Mesenchymal stem cell (in vitro differentiated cells and primary cell): Measurements from ENCODE around the gene RAB37.

Experiments used
- DNase-seq: peaks from one replicate; pipeline ENCODE4 v3.0.0-alpha.2; 2013
- H2AFZ ChIP-seq: one replicate; pipeline ENCODE4 v1.6.1; 2013; ENCODE audit warnings: low read depth, mild to moderate bottlenecking, control low read depth, inconsistent platforms, low read length, moderate library complexity
- H2AK5ac ChIP-seq: 2 replicates; pipeline ENCODE4 v1.6.1; 2013; ENCODE audit warnings: low read length, moderate library complexity, mild to moderate bottlenecking, inconsistent platforms; ENCODE audit not compliant: severe bottlenecking
- H2BK120ac ChIP-seq: one replicate; pipeline ENCODE4 v1.6.1; 2013; ENCODE audit warnings: low read depth, mild to moderate bottlenecking, inconsistent platforms, low read length, moderate library complexity
- H2BK12ac ChIP-seq, 2 experiments: one replicate each; pipeline ENCODE4 v1.6.1; 2013; ENCODE audit warnings: inconsistent platforms in 2 of 2, low read length in 2 of 2, mild to moderate bottlenecking in 2 of 2, moderate library complexity in 2 of 2, control low read depth in 1 of 2
- H2BK15ac ChIP-seq: one replicate; pipeline ENCODE4 v1.6.1; 2013; ENCODE audit warnings: mild to moderate bottlenecking, low read depth, inconsistent platforms; ENCODE audit not compliant: poor library complexity, severe bottlenecking
- H2BK5ac ChIP-seq: 2 replicates; pipeline ENCODE4 v1.6.1; 2013; ENCODE audit warnings: low read depth, mild to moderate bottlenecking, low read length, control low read depth, inconsistent platforms; ENCODE audit not compliant: poor library complexity, severe bottlenecking
- H3K14ac ChIP-seq, 2 experiments: one replicate each; pipeline ENCODE4 v1.6.1; 2013; ENCODE audit warnings: inconsistent platforms in 2 of 2, low read length in 2 of 2, control low read depth in 1 of 2, mild to moderate bottlenecking in 1 of 2, moderate library complexity in 1 of 2
- H3K18ac ChIP-seq, 2 experiments: one replicate each; pipeline ENCODE4 v1.6.1; 2013; ENCODE audit warnings: inconsistent platforms in 2 of 2, low read length in 2 of 2, control low read depth in 1 of 2, low read depth in 1 of 2, mild to moderate bottlenecking in 1 of 2
- H3K23ac ChIP-seq, 2 experiments: one replicate each; pipeline ENCODE4 v1.6.1; 2013; ENCODE audit warnings: inconsistent platforms in 2 of 2, low read length in 2 of 2, mild to moderate bottlenecking in 2 of 2, moderate library complexity in 2 of 2, control low read depth in 1 of 2
- H3K27ac ChIP-seq: 2 replicates; pipeline ENCODE4 v1.5.1; 2013; ENCODE audit warnings: mild to moderate bottlenecking, moderate library complexity, low read length, control low read depth, inconsistent platforms; ENCODE audit not compliant: poor library complexity, severe bottlenecking
- H3K27me3 ChIP-seq, 2 experiments: 2 replicates each; pipeline versions ENCODE4 v1.6.1 to v1.7.0; 2013; ENCODE audit warnings: low read length in 2 of 2, mild to moderate bottlenecking in 2 of 2, moderate library complexity in 2 of 2, control low read depth in 1 of 2, inconsistent platforms in 1 of 2; ENCODE audit not compliant: control insufficient read depth in 1 of 2, insufficient read depth in 1 of 2
- H3K36me3 ChIP-seq, 2 experiments: 2 replicates each; pipeline versions ENCODE4 v1.6.1 to v1.7.0; 2013; ENCODE audit warnings: low read length in 2 of 2, control low read depth in 1 of 2, inconsistent platforms in 1 of 2, low read depth in 1 of 2, mild to moderate bottlenecking in 1 of 2; ENCODE audit not compliant: insufficient read depth in 2 of 2, control insufficient read depth in 1 of 2
- H3K4ac ChIP-seq, 2 experiments: one replicate each; pipeline ENCODE4 v1.6.1; 2013; ENCODE audit warnings: inconsistent platforms in 2 of 2, low read length in 2 of 2, mild to moderate bottlenecking in 2 of 2, moderate library complexity in 2 of 2, control low read depth in 1 of 2, low read depth in 1 of 2
- H3K4me1 ChIP-seq: 2 replicates; pipeline ENCODE4 v1.6.1; 2013; ENCODE audit warnings: low read depth, low read length, control low read depth; ENCODE audit not compliant: control insufficient read depth, insufficient read depth
- H3K4me2 ChIP-seq: 2 replicates; pipeline ENCODE4 v1.6.1; 2013; ENCODE audit warnings: low read length, mild to moderate bottlenecking, inconsistent platforms; ENCODE audit not compliant: poor library complexity, severe bottlenecking
- H3K4me3 ChIP-seq, 2 experiments: 2 replicates each; pipeline versions ENCODE4 v1.5.1 to v1.7.0; 2013; ENCODE audit warnings: low read length in 2 of 2, mild to moderate bottlenecking in 2 of 2, control low read depth in 1 of 2, low read depth in 1 of 2; ENCODE audit not compliant: insufficient read depth in 1 of 2
- H3K79me1 ChIP-seq: replicated peaks from 2 replicates; pipeline ENCODE4 v1.6.1; 2013; ENCODE audit warnings: mild to moderate bottlenecking, control low read depth, low read length, inconsistent platforms; ENCODE audit not compliant: poor library complexity, severe bottlenecking
- H3K9ac ChIP-seq: 2 replicates; pipeline ENCODE4 v1.7.0; 2013; ENCODE audit warnings: mild to moderate bottlenecking, low read length, moderate library complexity
- H3K9me3 ChIP-seq: 2 replicates; pipeline ENCODE4 v1.7.0; 2013; ENCODE audit warnings: mild to moderate bottlenecking, low read length; ENCODE audit not compliant: control insufficient read depth
- H4K8ac ChIP-seq: one replicate; pipeline ENCODE4 v1.6.1; 2013; ENCODE audit warnings: inconsistent platforms, mild to moderate bottlenecking, low read length, moderate library complexity
- H4K91ac ChIP-seq: one replicate; pipeline ENCODE4 v1.6.1; 2013; ENCODE audit warnings: mild to moderate bottlenecking, low read length, inconsistent platforms
- WGBS: methylation state at CpG from one replicate; pipeline ENCODE4 v1.1.7; 2013; ENCODE audit warnings: mixed read lengths; 5-methylcytosine and 5-hydroxymethylcytosine counted together

The RAB37 gene

DNA sequence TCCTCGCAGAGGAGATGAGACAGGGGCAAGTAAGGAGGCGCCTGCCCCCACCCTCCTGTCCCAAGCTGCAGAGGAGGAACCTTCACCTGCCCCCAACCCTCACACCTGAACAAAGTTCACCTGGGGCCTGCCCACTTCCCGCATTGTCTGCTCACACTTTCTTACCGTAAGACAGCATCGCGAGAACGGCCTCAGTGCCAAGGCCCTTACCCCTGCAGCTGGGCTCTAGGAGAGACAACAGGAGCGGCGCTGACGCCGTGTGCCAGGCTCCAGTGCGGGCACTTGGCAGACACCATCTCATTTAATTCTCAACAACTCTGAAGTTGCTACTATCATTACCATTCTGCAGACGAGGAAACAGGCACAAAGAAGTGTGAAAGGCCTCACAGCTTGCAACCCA is 35.0 kb downstream of the RAB37 start:
- Histone ChIP-seq H4K8ac (no peak overlapping the region), H3K79me1 (peaks cover 31% of the 10 kb centered on the region), H3K27me3 (no peaks in the 10 kb centered on the region), H4K91ac (no peak overlapping the region), H3K9me3 (no peaks in the 10 kb centered on the region), H3K4me3 (no peak overlapping the region), H3K36me3 (peaks cover 48 to 60% of the 10 kb centered on the region in 2 experiments), H3K14ac (no peak overlapping the region), H2AK5ac (no peak overlapping the region), H2BK5ac (no peak overlapping the region), H2BK120ac (no peak overlapping the region), H3K23ac (no peak overlapping the region), H3K27ac (no peak overlapping the region), H3K4ac (no peak overlapping the region), H3K9ac (no peak overlapping the region), H3K18ac (no peak overlapping the region), H2BK12ac (no peak overlapping the region), H2AFZ (no peak overlapping the region), H3K4me1 (peaks cover 35% of the 10 kb centered on the region), H3K4me2 (no peak overlapping the region), H2BK15ac (no peak overlapping the region)
- WGBS = 96% methylated on average over 13 of the region's 13 CpGs
- DNase-seq = no peak

- Histone ChIP-seq H3K4me3 (no peak overlapping the region), H3K79me1 (peaks cover 37% of the 10 kb centered on the region), H3K18ac (peak overlapping the region in 1 of 2 experiments; percentile 1), H2AFZ (no peak overlapping the region), H2BK5ac (no peak overlapping the region), H3K27me3 (no peaks in the 10 kb centered on the region), H3K36me3 (peaks cover 52 to 53% of the 10 kb centered on the region in 2 experiments), H2BK120ac (no peak overlapping the region), H3K23ac (no peak overlapping the region), H2BK12ac (no peak overlapping the region), H2AK5ac (peak overlapping the region; percentile 12), H3K27ac (peak overlapping the region; percentile 82), H3K4ac (no peak overlapping the region), H4K91ac (no peak overlapping the region), H3K9me3 (no peaks in the 10 kb centered on the region), H3K4me2 (no peak overlapping the region), H2BK15ac (no peak overlapping the region), H3K14ac (no peak overlapping the region), H4K8ac (peak overlapping the region; percentile 20), H3K4me1 (peaks cover 30% of the 10 kb centered on the region), H3K9ac (peak overlapping the region; percentile 39)
- no peak for DNase-seq
- WGBS = 79% methylated on average over 6 of the region's 6 CpGs
Measured at GRCh38 chr17:74773414-74773813, 36.4 kb downstream of the RAB37 start.

DNA sequence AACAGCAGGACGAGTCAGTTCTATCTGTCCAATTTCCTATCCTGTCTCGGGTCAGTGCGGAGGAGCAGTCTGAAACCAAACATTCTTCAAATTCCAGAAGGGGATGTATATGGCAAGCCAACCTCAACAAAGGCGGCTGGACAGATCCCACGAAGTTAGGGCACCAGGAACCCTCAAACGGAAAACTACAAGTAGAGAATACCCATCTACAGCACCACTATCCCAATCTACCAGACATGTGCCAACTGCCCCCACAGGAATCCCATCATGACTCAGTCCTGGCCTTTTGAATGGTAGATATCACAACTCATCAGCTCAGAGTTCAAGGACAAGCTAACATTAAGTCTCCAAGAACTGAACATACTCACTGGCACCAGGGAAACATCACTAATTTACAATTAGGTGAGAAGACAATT is 36.8 kb downstream of the RAB37 start:
- H3K14ac ChIP-seq = no peak overlapping the region
- WGBS = 14% methylated on average over 6 of the region's 6 CpGs
- no peak overlapping the region for H3K18ac ChIP-seq
- peak overlapping the region; percentile 82 for H3K27ac ChIP-seq
- H3K9me3 ChIP-seq = no peaks in the 10 kb centered on the region
- H3K23ac ChIP-seq = peak overlapping the region in 1 of 2 experiments; percentile 51
- H3K4me2 ChIP-seq = peak overlapping the region; percentile 25
- H2BK5ac ChIP-seq = peak overlapping the region; percentile 36
- H4K91ac ChIP-seq = no peak overlapping the region
- no peak overlapping the region for H2BK120ac ChIP-seq
- H2AK5ac ChIP-seq = no peak overlapping the region
- peaks cover 37% of the 10 kb centered on the region for H3K79me1 ChIP-seq
- no peaks in the 10 kb centered on the region for H3K27me3 ChIP-seq
- peak; percentile 68 for DNase-seq
- no peak overlapping the region for H2BK15ac ChIP-seq
- H2AFZ ChIP-seq = no peak overlapping the region
- peak overlapping the region; percentile 39 for H3K9ac ChIP-seq
- no peak overlapping the region for H3K4me3 ChIP-seq
- peaks cover 27% of the 10 kb centered on the region for H3K4me1 ChIP-seq
- no peak overlapping the region for H4K8ac ChIP-seq
- H2BK12ac ChIP-seq = no peak overlapping the region
- peaks cover 49 to 53% of the 10 kb centered on the region in 2 experiments for H3K36me3 ChIP-seq
- H3K4ac ChIP-seq = no peak overlapping the region

DNA sequence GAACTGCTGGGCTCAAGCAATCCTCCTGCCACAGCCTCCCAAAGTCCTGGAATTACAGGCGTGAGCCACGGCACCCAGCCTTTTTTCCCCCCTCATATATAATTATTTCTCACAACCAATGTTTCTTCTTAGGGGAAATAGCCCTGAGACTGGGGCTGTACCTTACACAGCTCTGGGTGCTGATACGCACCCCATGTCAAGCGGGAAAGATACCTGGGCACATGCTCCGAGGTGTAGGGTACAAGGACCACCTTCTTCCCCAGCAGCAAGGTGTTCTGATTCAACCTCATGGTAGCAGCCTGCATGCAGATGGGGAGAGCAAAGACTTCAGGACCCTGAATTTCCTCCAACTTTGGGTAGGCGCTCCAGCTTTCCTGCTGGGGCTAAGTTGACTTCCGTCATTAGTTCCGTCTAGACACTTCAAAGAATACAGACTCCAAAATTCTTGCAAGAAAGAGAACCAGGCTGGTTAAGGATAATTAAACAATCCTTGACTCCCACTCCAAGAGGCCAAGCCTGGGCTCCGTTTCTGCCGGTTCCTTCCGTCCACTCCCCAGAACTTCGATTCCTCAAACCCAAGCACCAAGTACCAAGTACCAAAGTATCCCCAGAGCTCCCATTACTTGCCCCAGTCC is 38.5 kb downstream of the RAB37 start:
- peak overlapping the region; percentile 37 for H2BK5ac ChIP-seq
- H3K79me1 ChIP-seq = peaks cover 40% of the 10 kb centered on the region
- H3K23ac ChIP-seq = peak overlapping the region in 1 of 2 experiments; percentile 64
- H3K9ac ChIP-seq = peak overlapping the region; percentile 88
- H3K36me3 ChIP-seq = peaks cover 42 to 56% of the 10 kb centered on the region in 2 experiments
- H3K4me3 ChIP-seq = peak overlapping the region; percentile 83 to 93
- H3K27me3 ChIP-seq = no peaks in the 10 kb centered on the region
- H3K4ac ChIP-seq = peak overlapping the region in 1 of 2 experiments; percentile 49
- H3K9me3 ChIP-seq = no peaks in the 10 kb centered on the region
- peaks cover 23% of the 10 kb centered on the region for H3K4me1 ChIP-seq
- H4K91ac ChIP-seq = no peak overlapping the region
- peak overlapping the region; percentile 78 to 79 for H3K18ac ChIP-seq
- DNase-seq = no peak
- H3K14ac ChIP-seq = peak overlapping the region; percentile 9 to 89
- WGBS = 47% methylated on average over 12 of the region's 12 CpGs
- peak overlapping the region; percentile 76 for H3K27ac ChIP-seq
- no peak overlapping the region for H2AFZ ChIP-seq
- peak overlapping the region in 1 of 2 experiments; percentile 69 for H2BK12ac ChIP-seq
- peak overlapping the region; percentile 62 for H3K4me2 ChIP-seq
- H4K8ac ChIP-seq = no peak overlapping the region
- no peak overlapping the region for H2BK120ac ChIP-seq
- H2AK5ac ChIP-seq = peak overlapping the region; percentile 33
- H2BK15ac ChIP-seq = no peak overlapping the region
